ENCODE data around the gene RABGEF1.

DNA sequence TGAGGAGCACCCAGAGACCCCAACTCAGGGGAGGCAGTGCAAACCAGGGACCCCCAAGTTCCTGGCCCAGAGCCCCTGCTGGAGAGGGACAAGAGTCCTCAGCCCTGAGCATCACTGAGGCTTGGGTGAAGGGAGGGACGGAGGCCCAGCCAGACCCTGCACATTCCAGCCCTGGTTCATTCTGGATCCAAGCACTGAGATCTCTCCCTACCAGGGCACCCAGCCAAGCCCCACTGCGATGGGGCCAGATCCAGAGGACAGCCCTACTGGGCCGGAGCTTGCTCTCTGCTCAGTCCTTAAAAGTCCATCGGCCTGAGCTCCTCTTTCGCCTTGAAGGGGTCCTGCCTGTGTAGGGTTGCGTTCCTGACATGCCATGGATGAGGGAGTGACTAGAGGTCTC is 40.5 kb upstream of the RABGEF1 start:
- no peak for TF ChIP-seq POLR2A (IDR thresholded peaks at IDR 0.05; ENCODE audit: low read depth, low read length)
- TF ChIP-seq POLR2AphosphoS5 (IDR thresholded peaks at IDR 0.05; ENCODE audit: low read depth, low read length): no peak
- TF ChIP-seq TAF1 (IDR thresholded peaks at IDR 0.05; ENCODE audit: low read depth, low read length): no peak
- TF ChIP-seq SPI1 (IDR thresholded peaks at IDR 0.05; ENCODE audit: low read depth, low read length): no peak
- no peak for TF ChIP-seq PAX5 (IDR thresholded peaks at IDR 0.05; ENCODE audit: insufficient read depth, low read length, severe bottlenecking)
- TF ChIP-seq POU2F2 (IDR thresholded peaks at IDR 0.05; ENCODE audit: low read depth, low read length): no peak

All from GM12891 (cell line).